Measurements from ENCODE around the gene SEMA3C.

DNA sequence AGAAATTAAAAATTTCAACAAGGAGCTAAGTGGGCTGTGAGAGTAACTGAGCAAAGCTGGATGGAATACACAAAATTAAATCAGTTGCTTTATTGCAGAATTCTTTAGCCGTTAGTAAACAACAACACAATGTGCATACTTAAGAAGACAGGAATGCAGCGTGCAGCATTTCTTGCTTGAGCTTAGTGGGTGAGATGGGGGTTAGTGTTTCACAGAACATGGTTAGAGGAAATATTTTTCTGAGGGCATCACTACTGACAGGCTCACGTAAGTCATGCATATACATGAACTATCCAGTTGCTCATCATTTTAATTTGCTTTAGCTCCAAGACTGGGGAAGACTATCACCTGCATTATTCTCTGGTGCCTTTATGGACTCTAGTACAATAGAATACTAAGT is 199.6 kb downstream of the SEMA3C start:
- TF ChIP-seq, protein P1, sequence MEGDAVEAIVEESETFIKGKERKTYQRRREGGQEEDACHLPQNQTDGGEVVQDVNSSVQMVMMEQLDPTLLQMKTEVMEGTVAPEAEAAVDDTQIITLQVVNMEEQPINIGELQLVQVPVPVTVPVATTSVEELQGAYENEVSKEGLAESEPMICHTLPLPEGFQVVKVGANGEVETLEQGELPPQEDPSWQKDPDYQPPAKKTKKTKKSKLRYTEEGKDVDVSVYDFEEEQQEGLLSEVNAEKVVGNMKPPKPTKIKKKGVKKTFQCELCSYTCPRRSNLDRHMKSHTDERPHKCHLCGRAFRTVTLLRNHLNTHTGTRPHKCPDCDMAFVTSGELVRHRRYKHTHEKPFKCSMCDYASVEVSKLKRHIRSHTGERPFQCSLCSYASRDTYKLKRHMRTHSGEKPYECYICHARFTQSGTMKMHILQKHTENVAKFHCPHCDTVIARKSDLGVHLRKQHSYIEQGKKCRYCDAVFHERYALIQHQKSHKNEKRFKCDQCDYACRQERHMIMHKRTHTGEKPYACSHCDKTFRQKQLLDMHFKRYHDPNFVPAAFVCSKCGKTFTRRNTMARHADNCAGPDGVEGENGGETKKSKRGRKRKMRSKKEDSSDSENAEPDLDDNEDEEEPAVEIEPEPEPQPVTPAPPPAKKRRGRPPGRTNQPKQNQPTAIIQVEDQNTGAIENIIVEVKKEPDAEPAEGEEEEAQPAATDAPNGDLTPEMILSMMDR (IDR thresholded peaks at IDR 0.05) = no peak
- no peak for TF ChIP-seq EZH2 (IDR thresholded peaks at IDR 0.05; ENCODE audit: borderline replicate concordance, insufficient read depth, low read depth, low read length, poor library complexity, severe bottlenecking)

Measured in B cell (primary cell).